Caco-2 (cell line): ENCODE data around the gene CADPS2. TPM values are rescaled to one million over a fixed set of nuclear protein-coding genes. Genes with fewer than 3 reads are reported as not detected.

Source experiments
- BruUV-seq: library from RNA; stranded (reverse); fragments of 400-500 nt; replicated peaks from 2 replicates; lab custom pipeline; 2021; lab: Mats Ljungman, UMichigan
- CTCF ChIA-PET: fragments of 300-600 bp; sonication (Branson Sonifier 250); formaldehyde crosslinking; loops from one replicate; lab custom pipeline; 2022; ENCODE audit warnings: antibody characterized with exemption; lab: Charles Lee
- POLR2A ChIA-PET: fragments of 300-600 bp; sonication (Branson Sonifier 250); formaldehyde crosslinking; loops from one replicate; lab custom pipeline; 2022; ENCODE audit warnings: antibody characterized with exemption; lab: Charles Lee
- DNase-seq, 2 experiments: peaks; one replicate each; pipeline versions ENCODE4 v3.0.0 to v3.0.0-alpha.2; 2020 to 2022
- H3K27me3 ChIP-seq: replicated peaks from 2 replicates; pipeline ENCODE4 v1.6.0; 2011; ENCODE audit warnings: low read length; ENCODE audit not compliant: control insufficient read depth, insufficient read depth
- H3K36me3 ChIP-seq: 2 replicates; pipeline ENCODE4 v1.5.1; 2011; ENCODE audit warnings: low read length; ENCODE audit not compliant: control insufficient read depth, insufficient read depth
- H3K4me1 ChIP-seq: fragments of 250-450 bp; sonication (Bioruptor Pico); 2 replicates; pipeline ENCODE4 v1.5.1; 2020; ENCODE audit warnings: mild to moderate bottlenecking
- H3K4me3 ChIP-seq: 2 replicates; pipeline ENCODE4 v1.5.1; 2011; ENCODE audit warnings: low read depth, mild to moderate bottlenecking, control low read depth, low read length
- H3K9me3 ChIP-seq: fragments of 250-450 bp; sonication (Bioruptor Pico); 2 replicates; pipeline ENCODE4 v1.5.1; 2020; ENCODE audit warnings: mild to moderate bottlenecking, moderate library complexity
- H3K27ac Mint-ChIP-seq: one replicate; pipeline ENCODE4 v1.8.0; 2022; ENCODE audit warnings: mixed read lengths; ENCODE audit not compliant: unreplicated experiment
- H3K27me3 Mint-ChIP-seq: one replicate; pipeline ENCODE4 v1.8.0; 2022; ENCODE audit warnings: mixed read lengths; ENCODE audit not compliant: insufficient read depth, unreplicated experiment
- H3K36me3 Mint-ChIP-seq: one replicate; pipeline ENCODE4 v1.8.0; 2022; ENCODE audit warnings: mild to moderate bottlenecking, mixed read lengths; ENCODE audit not compliant: insufficient read depth, unreplicated experiment
- H3K4me1 Mint-ChIP-seq: one replicate; pipeline ENCODE4 v1.8.0; 2022; ENCODE audit warnings: low read depth, mixed read lengths; ENCODE audit not compliant: unreplicated experiment
- H3K4me3 Mint-ChIP-seq: one replicate; pipeline ENCODE4 v1.8.0; 2022; ENCODE audit warnings: mild to moderate bottlenecking, moderate library complexity, mixed read lengths; ENCODE audit not compliant: unreplicated experiment
- H3K9me3 Mint-ChIP-seq: one replicate; pipeline ENCODE4 v1.8.0; 2022; ENCODE audit warnings: mixed read lengths; ENCODE audit not compliant: unreplicated experiment
- CTCF ChIP-seq, 2 experiments: fragments of 200-600 bp in 1 of 2; IDR thresholded peaks; 1 replicate in 1 of 2; 2 replicates in 1 of 2; pipeline versions ENCODE4 v1.5.1 to v1.8.0; 2011 to 2022; ENCODE audit warnings: antibody characterized with exemption in 1 of 2, control low read depth in 1 of 2, inconsistent platforms in 1 of 2, low read depth in 1 of 2, low read length in 1 of 2, mild to moderate bottlenecking in 1 of 2, moderate library complexity in 1 of 2; ENCODE audit not compliant: insufficient read depth in 1 of 2, severe bottlenecking in 1 of 2, unreplicated experiment in 1 of 2
- intact Hi-C: fragments of 100-400 bp; cut with micrococcal nuclease; formaldehyde crosslinking; loops from one replicate; pipeline ENCODE4 v1.10.0; 2022; ENCODE audit not compliant: unreplicated experiment
- total RNA-seq: library from RNA; stranded (reverse); gene quantifications from 2 replicates; pipeline ENCODE4 v1.2.3, GENCODE V29; 2022

CADPS2 gene
- total RNA-seq, 1 experiment from 2014 or later, result 2.7 TPM

DNA sequence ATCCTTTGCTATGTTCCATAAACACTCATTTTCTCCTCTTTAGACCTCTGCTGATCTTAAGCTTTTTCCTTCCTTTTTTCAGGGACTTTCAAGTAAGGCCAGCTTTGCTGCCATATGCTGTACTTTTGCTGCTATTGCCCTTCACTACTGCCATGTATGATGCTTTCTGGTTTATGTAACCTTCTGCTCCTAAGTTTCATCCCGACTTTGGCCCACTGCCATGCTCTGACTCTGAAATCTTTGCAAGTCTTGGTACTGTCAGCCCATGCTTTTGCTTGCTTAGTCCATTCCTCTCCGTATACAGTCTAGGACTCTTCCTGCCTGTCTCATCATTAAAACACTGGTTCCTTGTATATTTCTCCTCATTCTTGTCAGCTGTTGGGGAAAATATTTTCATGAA, 339.8 kb downstream of the CADPS2 start:
- H3K27me3 ChIP-seq, result no peaks in the 10 kb centered on the region
- ChIA-PET CTCF (no interaction called here), POLR2A (no interaction called here)
- no peaks in the 10 kb centered on the region for H3K4me1 ChIP-seq
- Mint-ChIP-seq H3K36me3 (no peaks in the 10 kb centered on the region), H3K4me3 (no peak overlapping the region), H3K27me3 (no peaks in the 10 kb centered on the region), H3K9me3 (no peaks in the 10 kb centered on the region), H3K27ac (no peak overlapping the region), H3K4me1 (no peaks in the 10 kb centered on the region)
- H3K4me3 ChIP-seq, result no peak overlapping the region
- no peak for TF ChIP-seq CTCF (IDR thresholded peaks at IDR 0.05; ENCODE audit: insufficient read depth in 1 of 2, low read depth in 1 of 2, low read length in 1 of 2, severe bottlenecking in 1 of 2, unreplicated experiment in 1 of 2)
- H3K36me3 ChIP-seq, result no peaks in the 10 kb centered on the region
- no TSS peak for BruUV-seq
- H3K9me3 ChIP-seq, result no peaks in the 10 kb centered on the region
- intact Hi-C loops, result no loop called here
- no peak for DNase-seq

GRCh38 chr7:122544463-122544862, 341.8 kb downstream of the CADPS2 start:
- Mint-ChIP-seq H3K9me3 (no peaks in the 10 kb centered on the region), H3K4me1 (no peaks in the 10 kb centered on the region), H3K27ac (no peak overlapping the region), H3K36me3 (no peaks in the 10 kb centered on the region), H3K4me3 (no peak overlapping the region), H3K27me3 (no peaks in the 10 kb centered on the region)
- no peaks in the 10 kb centered on the region for H3K27me3 ChIP-seq
- ChIA-PET POLR2A (no interaction called here), CTCF (no interaction called here)
- no peak for DNase-seq
- H3K9me3 ChIP-seq, result no peaks in the 10 kb centered on the region
- no TSS peak for BruUV-seq
- no peak overlapping the region for H3K4me3 ChIP-seq
- no peaks in the 10 kb centered on the region for H3K36me3 ChIP-seq
- intact Hi-C loops, result no loop called here
- no peak for TF ChIP-seq CTCF (IDR thresholded peaks at IDR 0.05; ENCODE audit: insufficient read depth in 1 of 2, low read depth in 1 of 2, low read length in 1 of 2, severe bottlenecking in 1 of 2, unreplicated experiment in 1 of 2)
- no peaks in the 10 kb centered on the region for H3K4me1 ChIP-seq

- POLR2A ChIA-PET, result interaction anchor here (0.5 kb wide), 1 partner anchor 188 kb away, joined by 3 read pairs; no protein-coding TSS in a partner anchor
- H3K27ac Mint-ChIP-seq, result no peak overlapping the region
- H3K27me3 ChIP-seq, result no peaks in the 10 kb centered on the region
- no peak overlapping the region for H3K4me3 ChIP-seq
- H3K9me3 ChIP-seq, result no peaks in the 10 kb centered on the region
- H3K4me3 Mint-ChIP-seq, result no peak overlapping the region
- no peaks in the 10 kb centered on the region for H3K9me3 Mint-ChIP-seq
- DNase-seq, result no peak
- no peaks in the 10 kb centered on the region for H3K36me3 ChIP-seq
- intact Hi-C loops, result no loop called here
- no peaks in the 10 kb centered on the region for H3K4me1 Mint-ChIP-seq
- CTCF ChIA-PET, result no interaction called here
- TF ChIP-seq CTCF (IDR thresholded peaks at IDR 0.05; ENCODE audit: insufficient read depth in 1 of 2, low read depth in 1 of 2, low read length in 1 of 2, severe bottlenecking in 1 of 2, unreplicated experiment in 1 of 2), result no peak
- H3K4me1 ChIP-seq, result no peaks in the 10 kb centered on the region
- no TSS peak for BruUV-seq
- H3K27me3 Mint-ChIP-seq, result no peaks in the 10 kb centered on the region
- H3K36me3 Mint-ChIP-seq, result no peaks in the 10 kb centered on the region
Measured at GRCh38 chr7:122543891-122544290, 342.4 kb downstream of the CADPS2 start.
